ENCODE data around the gene TSPAN18.

The TSPAN18 gene

DNA sequence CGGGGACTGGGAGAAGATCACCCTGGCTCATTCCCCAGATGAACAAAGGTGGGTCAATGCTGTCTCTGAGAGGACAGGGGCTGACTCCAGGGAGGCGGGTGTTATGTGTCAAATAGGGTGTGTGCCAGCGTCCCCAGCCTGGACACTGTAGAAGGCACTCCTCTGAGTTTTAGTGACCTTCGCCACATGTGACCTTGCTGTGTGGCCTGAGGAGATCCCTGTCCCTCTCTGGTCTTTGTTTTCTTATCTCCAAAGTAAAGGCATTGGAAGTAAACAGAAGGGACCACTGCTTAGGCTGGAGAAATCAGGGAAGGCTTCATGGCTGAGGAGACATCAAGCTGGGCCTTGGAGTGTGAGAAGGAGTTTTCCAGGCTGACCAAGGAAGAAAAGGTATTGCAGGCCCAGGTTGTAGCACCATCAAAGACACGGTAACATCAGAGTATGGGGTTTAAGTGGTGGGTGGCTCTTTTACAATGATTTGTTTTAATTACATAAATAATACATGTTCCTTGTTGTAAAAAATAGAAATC lies 149.5 kb downstream of the TSPAN18 start:
- no peak for DNase-seq

DNA sequence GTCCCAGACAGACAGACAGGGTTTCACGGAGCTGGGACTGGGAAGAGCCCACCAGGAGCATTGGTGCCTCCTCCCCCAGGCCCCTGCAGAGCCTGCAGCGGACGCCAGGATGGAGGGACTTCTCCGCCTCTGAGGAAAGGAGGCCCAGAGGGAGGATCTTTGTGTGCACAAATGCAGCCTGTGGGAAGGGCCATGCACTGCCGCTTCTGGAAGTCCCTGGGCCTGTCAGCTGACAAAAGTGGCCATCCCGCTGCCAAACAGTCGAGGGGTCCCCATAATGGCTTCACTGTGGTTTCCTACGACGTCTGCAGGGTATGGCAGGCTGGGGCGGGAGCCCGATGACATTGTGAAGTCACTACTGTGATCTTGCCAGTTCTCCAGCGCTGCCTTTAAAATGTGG lies 150.1 kb downstream of the TSPAN18 start:
- no peak for DNase-seq

DNA sequence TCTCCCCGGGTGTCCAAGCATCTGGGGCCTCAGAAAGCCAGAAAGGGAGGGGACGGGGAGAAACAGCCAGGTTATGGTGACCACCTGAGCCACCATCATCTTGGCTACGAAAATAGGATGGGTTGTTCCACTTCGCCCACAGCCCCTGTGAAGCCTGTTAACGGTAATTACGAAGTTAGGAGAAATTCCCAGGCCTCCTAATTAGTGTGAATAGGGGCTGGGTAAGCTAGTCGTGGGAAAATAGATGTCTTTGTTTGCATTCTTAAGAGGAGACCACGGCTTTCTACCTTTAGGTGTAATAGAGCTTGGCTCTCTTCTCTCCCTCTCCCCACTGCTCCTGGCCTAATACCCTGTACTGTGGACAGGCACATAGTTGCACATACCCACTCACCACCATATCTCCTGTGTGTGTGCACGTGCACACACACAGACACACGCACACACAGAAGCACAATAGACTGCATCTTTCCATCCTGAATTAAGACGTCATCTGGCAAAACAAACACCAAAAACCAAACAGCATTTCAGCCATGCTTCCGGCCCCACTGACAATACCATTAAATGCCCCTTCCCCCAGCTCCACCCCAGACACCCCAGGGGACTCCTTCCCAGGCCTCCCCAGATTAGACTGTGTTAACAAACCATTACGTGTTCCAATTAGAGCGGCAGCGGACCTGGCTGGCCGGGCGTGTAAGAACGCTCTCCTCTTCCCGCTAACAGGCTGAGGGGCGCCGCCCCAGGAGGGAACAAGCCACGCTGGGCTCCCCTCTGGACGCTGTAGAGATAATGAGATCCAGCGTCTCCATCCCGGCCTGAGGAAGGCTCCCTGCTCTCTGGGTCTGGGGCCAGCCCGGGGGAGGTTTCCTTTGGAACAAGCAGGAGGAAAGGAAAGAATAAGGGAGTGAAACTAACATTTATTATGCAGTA lies 151.1 kb downstream of the TSPAN18 start:
- DNase-seq = no peak

DNA sequence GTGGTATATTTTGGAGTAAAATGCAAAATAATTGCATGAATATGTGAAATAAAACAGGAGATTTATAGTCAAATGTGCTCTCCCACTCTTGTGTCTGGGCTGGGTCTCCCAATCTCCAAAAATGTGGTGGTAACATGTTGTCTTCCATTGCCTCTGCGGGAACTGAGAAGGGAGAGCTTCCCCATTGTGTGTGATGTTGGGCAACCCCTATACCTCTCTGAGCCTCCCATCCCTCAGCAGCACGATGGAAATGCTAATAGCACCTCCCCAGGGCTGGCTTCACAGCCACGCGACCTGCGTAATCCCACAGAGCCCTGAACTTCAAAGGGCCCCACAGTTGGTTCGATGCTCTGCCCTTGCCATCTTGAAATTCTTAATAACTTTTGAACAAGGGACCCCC lies 151.9 kb downstream of the TSPAN18 start:
- no peak for DNase-seq

DNA sequence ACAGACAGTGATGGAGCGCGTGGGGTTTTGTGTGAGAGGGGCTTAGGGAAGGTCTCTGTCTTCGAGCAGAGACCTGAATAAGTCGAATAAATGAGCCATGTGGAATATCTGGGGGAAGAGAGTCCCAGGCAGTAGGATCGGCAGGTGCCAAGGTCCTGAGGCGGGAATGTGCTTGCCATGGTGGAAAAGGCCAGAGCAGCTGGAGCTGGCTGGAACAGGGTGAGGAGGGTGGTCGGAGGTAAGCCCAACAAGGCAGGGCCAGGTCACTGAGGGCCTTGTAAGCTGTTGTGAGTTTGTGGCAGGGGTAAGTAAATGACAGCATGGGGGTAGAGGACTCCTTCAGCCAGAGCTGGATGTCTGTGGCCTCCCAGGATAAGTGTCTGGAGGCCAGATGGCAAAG lies 152.7 kb downstream of the TSPAN18 start:
- no peak for DNase-seq

DNA sequence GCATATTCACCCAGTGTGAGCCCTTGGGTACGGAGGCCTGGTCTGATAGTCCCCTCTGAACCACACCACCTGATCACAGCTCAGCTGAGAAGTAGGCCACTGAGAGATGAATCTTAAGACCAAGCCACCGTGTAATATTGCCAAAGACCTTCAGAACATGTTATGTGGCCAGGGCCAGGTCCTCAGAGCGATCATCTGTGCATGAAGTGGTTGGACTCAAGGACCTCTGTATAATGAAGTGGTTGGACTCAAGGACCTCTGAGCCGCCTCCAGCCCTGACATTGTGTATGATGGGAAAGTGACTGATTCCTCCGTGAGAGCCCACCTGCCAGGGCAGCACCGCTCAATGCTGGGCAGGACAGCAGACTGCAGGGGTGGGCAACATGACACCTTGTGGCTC lies 153.7 kb downstream of the TSPAN18 start:
- DNase-seq = no peak

DNA sequence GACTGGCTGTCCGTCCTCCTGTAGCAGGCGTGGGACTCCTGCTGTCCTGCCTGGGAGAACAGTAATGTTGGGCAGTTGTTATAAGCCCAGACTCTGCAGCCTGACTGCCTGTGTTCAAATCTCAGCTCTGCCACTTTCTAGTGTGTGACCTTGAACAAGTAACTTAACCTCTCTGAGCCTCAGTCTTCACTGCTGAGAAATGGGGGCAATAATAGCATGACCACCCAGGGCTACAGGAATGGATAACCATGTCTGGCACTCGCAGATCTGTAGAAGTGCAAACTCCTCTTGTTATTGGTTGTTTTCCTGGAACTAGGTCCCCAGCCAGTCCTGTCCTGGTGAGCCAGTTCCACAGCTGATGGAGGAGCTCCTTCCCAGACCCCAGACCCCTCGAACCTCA lies 154.2 kb downstream of the TSPAN18 start:
- no peak for DNase-seq

DNA sequence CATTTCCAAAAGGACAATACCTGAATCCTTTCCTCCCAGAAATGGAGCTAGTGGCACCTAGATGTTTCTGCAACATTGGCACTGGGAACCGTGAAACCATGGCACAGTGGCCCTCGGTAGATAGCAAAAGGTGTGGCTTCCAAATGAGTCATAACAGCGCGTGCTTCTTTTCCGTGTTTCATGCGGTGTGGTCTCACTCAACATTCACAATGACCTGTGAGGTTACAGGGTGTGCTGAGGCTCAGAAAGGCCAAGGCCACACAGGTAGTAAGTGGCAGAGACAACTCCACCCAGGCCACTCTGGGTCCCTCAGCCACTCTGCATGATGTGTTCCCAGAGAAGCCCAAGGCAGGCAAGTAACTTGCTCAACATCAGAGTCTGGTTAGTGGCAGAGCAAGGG lies 156.5 kb downstream of the TSPAN18 start:
- no peak for DNase-seq

DNA sequence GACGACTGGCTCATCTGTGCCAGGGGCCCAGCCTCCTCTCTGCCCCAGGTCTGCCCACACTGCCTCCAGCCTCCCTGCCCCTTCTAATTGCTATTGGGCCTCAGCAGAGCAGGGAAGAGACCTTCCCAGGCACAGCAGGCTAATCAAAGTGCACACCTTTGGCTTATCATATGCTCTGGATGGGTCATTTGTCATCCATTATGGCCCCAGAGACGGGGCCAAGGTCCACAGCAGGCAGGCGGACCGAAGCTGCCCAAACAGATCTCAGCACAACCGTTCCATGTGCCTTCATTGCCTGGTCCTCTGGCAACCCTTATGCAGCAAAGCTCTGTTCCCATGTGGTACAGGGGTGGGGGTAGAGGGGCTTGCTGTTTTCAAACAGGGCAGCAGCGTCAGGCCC lies 157.3 kb downstream of the TSPAN18 start:
- no peak for DNase-seq

DNA sequence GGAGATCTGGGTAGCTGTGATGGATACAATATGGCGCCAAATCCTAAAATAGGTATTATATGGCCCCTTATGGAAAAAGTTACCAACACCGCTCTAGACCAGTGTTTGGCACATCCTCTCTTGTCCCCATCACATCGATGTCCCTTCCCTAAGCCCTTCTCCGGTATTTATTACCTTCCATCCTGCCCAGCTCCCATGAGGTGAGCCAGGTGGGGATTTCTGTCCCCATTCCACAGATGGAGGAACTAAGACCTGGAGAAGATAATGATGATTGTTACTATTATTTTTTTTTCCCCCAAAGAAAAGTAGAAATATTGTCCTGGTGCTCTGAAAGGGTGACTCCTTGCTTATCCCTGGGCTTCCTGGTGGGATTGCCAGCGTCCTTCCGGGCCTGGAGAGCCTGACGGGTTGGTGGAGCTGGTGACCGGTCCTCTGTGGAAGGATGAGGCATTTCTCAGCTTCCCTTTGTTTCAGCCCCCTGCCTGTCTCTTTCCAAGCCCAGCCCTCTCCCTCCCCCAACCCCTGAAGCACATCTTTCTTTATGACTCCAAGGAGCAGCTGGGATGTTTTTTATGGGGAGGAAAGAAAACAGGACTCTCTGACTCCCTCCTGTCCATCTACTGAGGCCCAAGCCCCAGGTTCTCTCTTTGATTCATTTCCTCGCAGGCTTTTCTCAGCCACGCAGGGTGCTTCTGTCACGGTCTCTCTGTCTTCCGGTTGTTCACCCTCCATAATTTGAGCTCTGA lies 158.5 kb downstream of the TSPAN18 start:
- no peak for DNase-seq

DNA sequence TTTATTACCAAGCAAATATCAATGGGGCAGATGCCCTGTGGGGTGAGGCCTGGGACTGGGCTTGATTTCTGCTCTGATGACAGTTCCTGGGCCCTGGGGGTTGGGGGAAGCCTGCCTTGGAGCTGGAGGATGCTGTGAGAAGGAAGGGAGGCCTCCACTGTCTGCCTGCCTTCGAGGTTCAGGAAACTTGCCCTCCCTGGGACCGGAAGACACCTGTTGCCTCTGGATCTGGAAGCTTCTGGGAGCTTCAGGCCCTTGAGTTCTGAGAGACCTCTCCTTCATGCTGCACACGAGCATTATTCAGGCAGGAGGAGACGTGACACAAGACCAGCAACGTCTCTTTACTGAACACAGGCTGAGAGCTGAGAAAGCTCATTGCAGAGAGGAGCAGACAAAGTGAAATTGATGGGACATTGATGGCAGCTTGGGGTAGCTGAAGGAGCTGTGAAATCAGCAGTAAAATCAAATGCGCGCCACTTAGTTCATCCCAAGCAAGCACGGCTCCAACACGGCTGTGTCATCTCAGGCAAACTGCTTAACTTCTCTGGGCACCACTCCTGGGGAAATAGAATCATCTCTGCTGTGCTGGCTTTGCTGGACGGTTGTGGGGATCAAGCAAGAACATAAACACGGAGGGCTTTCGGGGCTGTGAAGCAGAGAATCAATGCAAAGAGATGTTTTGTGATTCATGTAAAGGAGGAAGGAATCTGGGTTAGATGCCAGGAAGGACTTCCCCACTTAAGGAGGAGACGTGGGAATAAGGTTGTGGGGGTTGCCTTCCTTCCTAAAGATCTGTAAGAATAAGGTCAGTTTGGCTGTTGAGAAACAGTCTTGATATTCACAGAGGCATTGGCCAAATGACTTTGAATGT lies 159.4 kb downstream of the TSPAN18 start:
- no peak for DNase-seq

DNA sequence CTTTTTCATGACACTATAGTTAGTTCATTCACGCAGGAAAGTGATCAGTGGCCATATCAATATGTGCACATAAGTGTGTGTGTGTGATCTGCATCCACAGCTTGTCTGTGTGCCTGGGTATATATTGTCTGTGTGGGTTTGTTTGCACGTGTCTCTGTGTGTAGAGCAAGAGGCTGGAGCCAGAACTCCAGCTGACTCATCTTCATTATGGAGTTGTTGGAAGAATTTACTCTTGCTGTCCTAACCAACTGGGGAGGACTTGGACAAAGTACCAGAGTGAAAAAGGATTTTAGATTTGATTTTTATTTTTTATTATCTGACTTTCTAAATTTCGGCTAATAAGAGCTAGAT lies 160.0 kb downstream of the TSPAN18 start:
- DNase-seq = no peak

DNA sequence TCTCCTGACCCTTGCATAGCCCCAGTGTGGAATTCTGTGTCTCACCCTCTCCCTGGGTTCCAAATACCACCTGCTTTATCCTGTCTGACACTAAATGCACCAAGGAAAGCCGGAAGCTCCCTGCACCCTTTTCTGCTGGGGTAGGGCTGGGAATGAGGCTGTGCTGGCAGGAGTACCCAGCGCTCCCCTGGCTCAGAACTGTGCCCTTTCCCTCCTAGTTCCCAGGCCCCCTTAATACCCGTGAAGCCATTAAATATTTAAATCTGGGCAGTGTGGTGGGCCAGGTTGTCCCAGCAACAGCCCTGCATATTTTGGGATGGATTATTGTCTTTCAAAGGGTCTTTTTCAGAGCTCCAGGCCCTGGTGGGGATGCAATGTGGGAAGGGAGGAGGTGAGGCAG lies 160.9 kb downstream of the TSPAN18 start:
- no peak for DNase-seq

DNA sequence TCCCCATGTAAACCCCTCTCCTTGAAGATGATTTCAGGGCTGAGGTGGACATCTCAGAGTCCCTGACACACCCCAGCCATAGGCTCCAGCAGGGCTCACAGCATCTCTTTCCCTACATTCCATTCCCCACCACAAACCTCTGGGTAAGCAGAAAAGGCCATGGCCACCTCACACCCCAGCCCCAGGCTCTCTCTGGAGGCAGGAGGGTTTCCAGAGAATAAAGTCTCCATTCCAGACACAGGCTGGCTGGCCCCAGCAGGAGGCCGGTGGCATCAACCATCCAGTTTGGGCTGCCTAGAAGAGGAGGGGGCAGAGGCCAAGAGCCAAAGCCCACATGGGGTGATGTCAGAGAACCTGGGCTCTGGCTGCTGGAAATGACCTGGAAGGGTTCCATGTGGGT lies 162.5 kb downstream of the TSPAN18 start:
- no peak for DNase-seq

DNA sequence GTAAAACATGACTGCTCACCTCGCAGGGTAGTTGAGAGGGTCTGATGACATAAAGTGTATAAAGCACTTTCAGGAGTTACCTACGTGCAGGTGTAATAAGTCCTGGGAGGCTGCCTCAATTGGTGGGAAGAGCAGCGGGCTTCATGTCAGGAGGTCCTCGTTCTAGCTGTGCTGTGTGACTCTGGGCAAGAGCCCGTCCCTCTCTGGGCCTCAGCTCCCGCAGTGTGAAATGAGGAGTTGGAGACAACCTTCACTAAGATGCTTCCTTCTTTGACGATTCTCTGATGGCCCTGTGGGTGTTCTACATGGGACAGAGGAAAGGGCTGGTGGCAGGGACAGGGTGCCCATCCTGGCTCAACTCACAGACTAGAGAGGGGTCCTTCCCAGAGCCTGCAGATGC lies 166.1 kb downstream of the TSPAN18 start:
- no peak for DNase-seq

DNA sequence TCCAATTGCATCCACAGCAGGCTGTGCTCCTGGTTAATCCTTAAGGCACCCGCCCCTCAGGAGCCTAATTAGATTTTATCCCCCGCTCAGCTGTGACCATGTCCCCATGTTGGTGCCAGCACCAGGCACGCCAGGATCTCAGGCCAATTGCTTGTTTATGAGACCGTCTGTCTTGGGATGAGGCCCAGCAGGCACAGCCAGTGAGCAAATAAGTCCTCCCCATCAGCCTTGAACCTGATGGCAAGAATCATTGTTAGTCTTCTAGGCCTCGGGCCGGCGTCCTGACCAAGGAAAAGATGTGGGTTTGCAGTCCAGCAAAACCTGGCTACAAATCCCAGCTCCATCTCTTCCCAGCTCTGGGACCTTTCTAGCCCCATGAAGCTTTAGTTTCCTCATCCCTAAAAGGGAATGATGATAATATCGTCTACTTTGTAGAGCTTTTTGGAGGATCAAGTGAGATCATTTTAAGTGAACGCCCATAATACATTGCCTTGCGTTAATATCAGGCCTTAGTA lies 166.6 kb downstream of the TSPAN18 start:
- no peak for DNase-seq

DNA sequence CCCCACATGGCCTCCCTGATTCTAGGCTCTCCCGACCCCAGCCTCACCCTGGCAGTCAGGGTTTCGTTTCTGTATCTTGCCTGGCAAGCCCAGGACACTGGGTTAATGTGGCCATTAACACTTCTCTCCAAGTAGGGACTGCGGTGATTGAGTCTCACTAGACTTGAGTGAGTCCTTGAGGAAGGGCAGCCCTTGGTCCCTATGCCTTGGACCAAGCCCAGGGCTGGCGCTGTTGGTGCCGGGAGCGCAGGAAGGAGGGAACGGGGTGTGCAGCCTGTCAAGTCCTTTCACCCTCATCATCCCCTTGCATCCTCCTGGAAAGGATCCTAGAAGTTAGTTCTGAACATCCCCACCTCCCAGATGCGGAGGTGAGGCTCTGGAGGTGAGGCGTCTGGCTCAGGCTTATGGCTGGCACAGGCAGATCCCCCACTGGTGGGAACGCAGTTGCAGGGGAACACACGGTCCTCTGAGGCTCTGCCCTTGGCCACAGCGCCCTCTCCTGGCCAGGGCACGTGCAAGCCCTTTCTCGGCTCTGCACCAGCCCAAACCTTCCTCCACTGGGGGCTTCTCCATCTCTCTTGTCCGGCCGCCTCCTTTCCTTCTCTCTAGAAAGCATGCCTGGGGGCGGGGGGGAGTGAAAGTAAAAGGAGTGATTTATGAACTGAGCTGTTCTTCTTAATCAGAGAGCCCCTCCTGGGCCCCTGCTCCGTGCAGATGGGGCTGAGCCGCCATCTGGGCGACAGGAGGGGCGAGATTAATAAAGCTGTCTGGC lies 167.3 kb downstream of the TSPAN18 start:
- DNase-seq = peak; percentile 34 to 58

DNA sequence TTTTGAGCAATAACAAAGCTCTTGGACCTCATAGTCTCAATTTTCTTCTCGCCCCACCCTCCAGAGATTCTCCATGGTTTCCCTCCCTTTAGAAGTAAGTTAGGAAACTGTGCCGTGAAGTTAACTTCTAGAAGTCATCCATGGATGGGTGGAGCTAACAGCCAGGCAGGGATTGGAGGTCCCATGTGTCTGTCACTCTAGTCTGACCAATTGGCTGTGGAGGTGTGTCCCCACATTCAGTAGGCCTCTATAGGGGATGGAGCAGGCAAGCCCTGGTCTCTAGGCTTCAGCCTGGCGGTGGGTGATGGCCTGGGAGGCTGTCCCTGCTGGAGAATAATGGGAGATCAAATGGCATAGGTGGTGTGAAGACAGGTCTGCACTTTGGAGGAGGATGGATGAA lies 173.2 kb downstream of the TSPAN18 start:
- DNase-seq = peak in 1 of 2 experiments; percentile 20

DNA sequence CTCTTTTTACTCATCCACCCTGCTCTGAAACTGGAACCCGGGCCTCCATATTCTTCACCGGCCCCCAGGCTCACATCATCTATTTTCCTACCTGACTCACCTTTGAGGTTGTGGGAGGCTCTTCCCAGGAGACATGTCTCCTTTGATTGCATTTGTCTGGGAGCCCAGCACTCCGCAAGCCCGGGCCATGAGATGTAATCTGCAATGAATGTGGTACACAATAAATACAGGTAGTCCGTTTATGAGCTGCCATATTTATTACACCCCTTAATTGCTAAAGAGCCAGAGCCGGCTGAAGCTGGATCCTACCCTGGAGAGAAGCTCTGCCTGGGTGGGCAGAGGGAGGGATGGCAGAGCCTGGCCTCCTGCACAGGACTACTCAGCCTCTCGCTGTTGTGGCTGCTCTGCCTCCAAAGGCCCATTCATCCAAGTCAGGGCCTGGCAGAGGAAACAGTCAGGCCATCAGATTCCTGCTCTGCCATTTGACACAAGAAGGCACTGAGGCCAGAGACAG lies 174.4 kb downstream of the TSPAN18 start:
- DNase-seq = no peak

DNA sequence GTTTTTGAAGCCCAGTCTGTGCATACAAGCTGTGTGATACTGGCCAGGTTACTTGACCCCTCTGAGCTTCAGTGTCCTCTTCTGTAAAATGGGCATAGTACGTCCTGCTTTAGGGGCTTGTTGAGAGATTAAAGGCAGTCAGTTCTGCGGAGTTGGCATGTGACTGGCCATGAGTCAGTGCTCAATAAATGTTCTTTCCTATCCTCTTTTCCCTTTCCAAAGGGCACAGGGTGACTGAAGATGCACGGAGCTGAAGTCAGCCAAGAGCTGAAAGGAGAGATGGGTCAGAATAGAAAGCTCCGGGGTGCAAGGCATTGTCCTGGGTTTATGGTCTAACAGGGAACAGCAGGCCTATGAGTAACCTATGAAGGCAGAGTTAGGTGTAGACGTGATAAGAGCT lies 175.0 kb downstream of the TSPAN18 start:
- no peak for DNase-seq

DNA sequence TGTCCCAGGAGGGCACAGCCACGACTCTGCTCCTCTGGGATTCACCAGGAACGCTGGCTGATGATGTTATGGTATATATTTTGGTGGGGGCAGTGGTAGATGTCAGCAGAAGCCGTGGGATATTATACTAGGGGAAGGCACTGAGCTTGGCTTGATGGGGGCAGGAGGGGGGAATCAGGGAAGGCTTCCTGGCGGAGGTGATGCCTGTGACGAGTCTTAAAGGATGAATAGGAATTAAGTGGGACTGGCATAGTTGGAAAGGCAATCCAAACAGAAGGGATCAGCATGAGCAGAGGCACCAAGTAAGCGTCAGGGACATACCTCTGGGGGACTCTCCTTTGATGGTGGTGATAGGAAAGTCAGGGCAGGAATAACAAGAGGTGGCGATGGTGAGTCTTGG lies 176.3 kb downstream of the TSPAN18 start:
- no peak for DNase-seq

DNA sequence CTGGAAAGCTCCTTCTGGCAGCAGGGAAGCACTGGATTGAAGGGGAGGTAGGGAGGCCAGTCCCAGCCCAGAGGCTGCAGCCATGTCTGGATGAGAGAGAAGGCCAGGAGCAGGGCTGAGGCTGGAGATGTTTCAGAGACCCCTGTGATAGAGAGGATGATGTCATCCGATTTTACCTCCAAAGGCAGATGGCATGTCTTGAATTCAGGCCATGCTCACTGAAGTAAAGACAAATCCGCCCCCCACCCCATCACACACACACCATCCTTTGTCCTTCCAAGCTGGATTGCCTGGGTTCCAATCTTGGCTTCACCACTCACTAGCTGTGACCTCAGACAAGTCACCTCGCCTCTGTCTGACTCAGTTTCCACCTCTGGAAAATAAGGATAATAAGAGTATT lies 176.8 kb downstream of the TSPAN18 start:
- DNase-seq = no peak

Data from stimulated activated CD4-positive, alpha-beta T cell treated with anti-CD3 and anti-CD28 coated beads, Interleukin-4, amount 100 ng/mL, for 4 hours (primary cell).